Measurements from ENCODE around the gene NFASC. TPM values are rescaled to one million over a fixed set of nuclear protein-coding genes. Genes with fewer than 3 reads are reported as not detected.

Gene NFASC
- total RNA-seq, 2 experiments from 2014 or later, result not detected

GRCh38 chr1:205056956-205057568 lies 186.4 kb downstream of the NFASC start:
- no TSS peak for BruUV-seq (replicated peaks)
- DNase-seq (ENCODE audit: low spot score), result no peak
- Histone ChIP-seq H3K27ac (ENCODE audit: low read depth, low read length, poor library complexity, severe bottlenecking) (no peak overlapping the region), H3K9me3 (ENCODE audit: low read length) (no peaks in the 10 kb centered on the region), H3K4me3 (ENCODE audit: low read depth, low read length, poor library complexity, severe bottlenecking) (no peak overlapping the region), H2AFZ (ENCODE audit: low read length) (no peak overlapping the region), H3K9me2 (ENCODE audit: insufficient read depth, low read length) (no peaks in the 10 kb centered on the region), H3K36me3 (ENCODE audit: insufficient read depth, low read length) (no peaks in the 10 kb centered on the region), H3K4me2 (ENCODE audit: low read length) (no peak overlapping the region), H4K20me1 (ENCODE audit: insufficient read depth, low read length) (no peaks in the 10 kb centered on the region; the same call in 1 of the 2 replicates), H3K4me1 (ENCODE audit: insufficient read depth, low read length, poor library complexity, severe bottlenecking) (peaks cover 7% of the 10 kb centered on the region), H3K79me2 (ENCODE audit: insufficient read depth, low read depth, low read length) (no peaks in the 10 kb centered on the region)
- intact Hi-C loops (cut with micrococcal nuclease; ENCODE audit: unreplicated experiment), result no loop called here
- CTCF ChIA-PET (ENCODE audit: unreplicated experiment), result no interaction called here
- POLR2A ChIA-PET, result interaction anchor here (0.5 kb wide), 1 partner anchor 490 kb away, joined by 4 read pairs; no protein-coding TSS in a partner anchor
- TF ChIP-seq CTCF (conservative IDR thresholded peaks at IDR 0.05; ENCODE audit: low read length), result no peak
- TF ChIP-seq EZH2phosphoT487 (IDR thresholded peaks at IDR 0.05; ENCODE audit: borderline replicate concordance, low read depth, low read length), result no peak

- no peak for TF ChIP-seq CTCF (conservative IDR thresholded peaks at IDR 0.05; ENCODE audit: low read length)
- no peak for TF ChIP-seq EZH2phosphoT487 (IDR thresholded peaks at IDR 0.05; ENCODE audit: borderline replicate concordance, low read depth, low read length)
These were observed 187.3 kb downstream of the NFASC start for GRCh38 chr1:205057808-205058575.

More at GRCh38 chr1:205057808-205058575, 187.3 kb downstream of the NFASC start:
- BruUV-seq (replicated peaks), result no TSS peak
- ChIA-PET CTCF (ENCODE audit: unreplicated experiment) (no interaction called here), POLR2A (interaction anchor here (0.7 kb wide), 1 partner anchor 570 kb away, joined by 3 read pairs; no protein-coding TSS in a partner anchor)
- Histone ChIP-seq H3K4me2 (ENCODE audit: low read length) (no peak overlapping the region), H2AFZ (ENCODE audit: low read length) (no peak overlapping the region), H3K4me3 (ENCODE audit: low read depth, low read length, poor library complexity, severe bottlenecking) (no peak overlapping the region), H3K79me2 (ENCODE audit: insufficient read depth, low read depth, low read length) (no peaks in the 10 kb centered on the region), H4K20me1 (ENCODE audit: insufficient read depth, low read length) (no peaks in the 10 kb centered on the region; the same call in 1 of the 2 replicates), H3K36me3 (ENCODE audit: insufficient read depth, low read length) (no peaks in the 10 kb centered on the region), H3K9me2 (ENCODE audit: insufficient read depth, low read length) (no peaks in the 10 kb centered on the region), H3K4me1 (ENCODE audit: insufficient read depth, low read length, poor library complexity, severe bottlenecking) (peaks cover under 1% of the 10 kb centered on the region), H3K9me3 (ENCODE audit: low read length) (no peaks in the 10 kb centered on the region), H3K27ac (ENCODE audit: low read depth, low read length, poor library complexity, severe bottlenecking) (no peak overlapping the region)
- DNase-seq (ENCODE audit: low spot score), result no peak
- intact Hi-C loops (cut with micrococcal nuclease; ENCODE audit: unreplicated experiment), result no loop called here
